Tibial artery (tissue), 4 donors: ENCODE data around the gene DMPK.

ENCODE experiments used
- DNase-seq, 2 donors: peaks; one replicate each; pipeline ENCODE4 v3.0.0-alpha.2; 2019
- H3K27ac ChIP-seq, 2 donors: fragments of 200-600 bp; sonication (generic) in 1 of 2; 1 replicate in 1 of 2; 2 replicates in 1 of 2; pipeline ENCODE4 v1.5.1; 2018 to 2019; ENCODE audit warnings: mild to moderate bottlenecking in 1 of 2
- H3K27me3 ChIP-seq, 2 donors: fragments of 200-600 bp; sonication (generic) in 1 of 2; one replicate each; pipeline versions ENCODE4 v1.5.1 to v1.6.0; 2016 to 2019
- H3K36me3 ChIP-seq, 3 donors: fragments of 200-600 bp; sonication (generic) in 2 of 3; one replicate each; pipeline ENCODE4 v1.5.1; 2016 to 2019; ENCODE audit warnings: mild to moderate bottlenecking in 2 of 3
- H3K4me1 ChIP-seq, 4 donors: fragments of 200-600 bp; sonication (generic) in 2 of 4; 1 replicate in 3 of 4; 2 replicates in 1 of 4; pipeline ENCODE4 v1.5.1; 2016 to 2019
- H3K4me3 ChIP-seq, 2 donors: fragments of 200-600 bp; sonication (generic) in 1 of 2; 1 replicate in 1 of 2; 2 replicates in 1 of 2; pipeline ENCODE4 v1.5.1; 2018 to 2019; ENCODE audit warnings: mild to moderate bottlenecking in 2 of 2
- H3K9me3 ChIP-seq, 3 donors: fragments of 200-600 bp; sonication (generic) in 1 of 3; one replicate each; pipeline ENCODE4 v1.5.1; 2016 to 2019
- CTCF ChIP-seq, 2 experiments: fragments of 200-600 bp in 1 of 2; fragments of 450-650 bp in 1 of 2; IDR thresholded peaks; one replicate each; pipeline ENCODE4 v1.5.1; 2017 to 2019; ENCODE audit warnings: antibody characterized with exemption in 2 of 2, mild to moderate bottlenecking in 1 of 2, moderate library complexity in 1 of 2
- intact Hi-C: fragments of 100-400 bp; cut with DNase I; formaldehyde crosslinking; loops from one replicate; pipeline ENCODE4 v1.15.0; 2023; ENCODE audit warnings: low total_unique reads

Gene DMPK

GRCh38 chr19:45822716-45823115, 40.4 kb upstream of the DMPK start:
- DNase-seq, result no peak
- Histone ChIP-seq H3K4me3 (no peak overlapping the region), H3K27ac (no peak overlapping the region), H3K9me3 (no peaks in the 10 kb centered on the region), H3K27me3 (no peaks in the 10 kb centered on the region), H3K36me3 (peaks cover 44 to 93% (median 89%) of the 10 kb centered on the region in 3 donors), H3K4me1 (no peaks in the 10 kb centered on the region)
- intact Hi-C loops, result no loop called here
- no peak for TF ChIP-seq CTCF (IDR thresholded peaks at IDR 0.05)

GRCh38 chr19:45821570-45821969, 39.3 kb upstream of the DMPK start:
- H3K4me1 ChIP-seq, result peaks cover 0 to 7% (median 0%) of the 10 kb centered on the region in 4 donors
- no peak for TF ChIP-seq CTCF (IDR thresholded peaks at IDR 0.05)
- H3K36me3 ChIP-seq, result peaks cover 36 to 82% (median 81%) of the 10 kb centered on the region in 3 donors
- H3K27ac ChIP-seq, result no peak overlapping the region
- no peaks in the 10 kb centered on the region for H3K27me3 ChIP-seq
- no peak for DNase-seq
- no peaks in the 10 kb centered on the region for H3K9me3 ChIP-seq
- H3K4me3 ChIP-seq, result no peak overlapping the region
- intact Hi-C loops, result no loop called here

- Histone ChIP-seq H3K9me3 (no peaks in the 10 kb centered on the region), H3K36me3 (peaks cover 32 to 77% (median 76%) of the 10 kb centered on the region in 3 donors), H3K27ac (no peak overlapping the region), H3K27me3 (no peaks in the 10 kb centered on the region), H3K4me3 (no peak overlapping the region), H3K4me1 (peaks cover 0 to 7% (median 0%) of the 10 kb centered on the region in 4 donors)
- DNase-seq, result no peak
- no peak for TF ChIP-seq CTCF (IDR thresholded peaks at IDR 0.05)
- intact Hi-C loops, result no loop called here
These were observed 38.8 kb upstream of the DMPK start for GRCh38 chr19:45821103-45821521.

GRCh38 chr19:45820413-45821102, 38.3 kb upstream of the DMPK start:
- no peak for DNase-seq
- TF ChIP-seq CTCF (IDR thresholded peaks at IDR 0.05), result no peak
- Histone ChIP-seq H3K4me1 (peaks cover 0 to 12% (median 4%) of the 10 kb centered on the region in 4 donors), H3K4me3 (no peak overlapping the region), H3K27ac (no peak overlapping the region), H3K36me3 (peaks cover 26 to 72% (median 70%) of the 10 kb centered on the region in 3 donors), H3K27me3 (peaks cover 0 to 3% of the 10 kb centered on the region in 2 donors), H3K9me3 (no peaks in the 10 kb centered on the region)
- intact Hi-C loops, result no loop called here

DNA sequence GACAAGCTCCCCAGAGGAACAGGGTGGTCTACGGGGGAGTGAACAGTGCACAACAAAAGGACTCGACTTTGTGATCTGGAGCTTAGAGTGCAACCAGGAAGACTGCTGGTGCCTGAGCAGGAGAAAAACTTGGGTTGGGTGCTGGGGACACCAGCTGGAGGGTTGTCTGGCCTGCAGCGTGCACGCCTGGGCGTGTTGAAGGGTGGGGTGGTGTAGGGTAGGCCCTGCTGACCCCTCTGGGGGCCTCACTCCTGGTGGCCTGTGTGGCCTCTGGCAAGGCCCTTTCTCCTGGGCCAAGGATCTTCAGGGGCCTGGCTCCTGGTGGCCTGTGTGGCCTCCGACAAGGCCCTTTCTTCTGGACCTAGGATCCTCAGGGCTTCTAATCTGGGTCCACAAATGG, 37.5 kb upstream of the DMPK start:
- Histone ChIP-seq H3K27ac (no peak overlapping the region), H3K36me3 (peaks cover 18 to 69% (median 63%) of the 10 kb centered on the region in 3 donors)
- intact Hi-C loops, result loop anchor here (5.0 kb wide), 1 partner anchor 63 kb away; no protein-coding TSS in a partner anchor

More for the DNA sequence above, 37.5 kb upstream of the DMPK start:
- DNase-seq, result no peak
- peaks cover 0 to 5% of the 10 kb centered on the region in 2 donors for H3K27me3 ChIP-seq
- no peaks in the 10 kb centered on the region for H3K9me3 ChIP-seq
- TF ChIP-seq CTCF (IDR thresholded peaks at IDR 0.05), result no peak
- H3K4me3 ChIP-seq, result no peak overlapping the region
- H3K4me1 ChIP-seq, result peaks cover 0 to 20% (median 7%) of the 10 kb centered on the region in 4 donors
